GM18526 (cell line): Measurements from ENCODE around the gene RPL27A.

Experiments used
- POLR2A ChIP-seq: IDR thresholded peaks from 3 replicates; pipeline ENCODE4 v1.6.1; 2011; ENCODE audit not compliant: insufficient read length; ENCODE audit errors: extremely low read depth

The RPL27A gene

DNA sequence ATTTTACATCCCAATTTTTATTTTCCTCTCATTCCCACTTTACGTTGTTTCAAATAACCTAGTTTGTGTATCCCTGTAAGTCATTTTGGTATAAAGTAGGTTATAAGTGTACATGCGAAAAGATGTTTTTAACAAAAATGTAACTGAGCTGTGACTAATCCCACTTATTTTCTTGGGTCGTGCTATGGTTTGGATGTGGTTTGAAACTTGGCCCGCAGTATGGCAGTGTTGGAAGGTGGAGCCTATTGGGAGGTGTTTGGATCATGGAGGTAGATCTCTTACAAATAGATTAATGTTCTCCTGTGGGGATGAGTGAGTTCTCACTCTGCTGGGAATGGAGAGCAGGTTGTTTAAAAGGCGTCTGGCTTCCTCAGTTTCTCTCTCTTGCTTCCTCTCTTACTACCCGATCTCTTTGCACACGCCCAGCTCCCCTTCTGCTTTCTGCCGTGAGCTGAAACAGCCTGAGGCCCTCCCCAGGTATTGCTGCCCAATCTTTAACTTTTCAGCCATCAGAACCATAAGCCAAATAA is 7.2 kb downstream of the RPL27A start:
- TF ChIP-seq POLR2A: no peak

GRCh38 chr11:8690374-8691342 is 8.1 kb downstream of the RPL27A start:
- no peak for TF ChIP-seq POLR2A

DNA sequence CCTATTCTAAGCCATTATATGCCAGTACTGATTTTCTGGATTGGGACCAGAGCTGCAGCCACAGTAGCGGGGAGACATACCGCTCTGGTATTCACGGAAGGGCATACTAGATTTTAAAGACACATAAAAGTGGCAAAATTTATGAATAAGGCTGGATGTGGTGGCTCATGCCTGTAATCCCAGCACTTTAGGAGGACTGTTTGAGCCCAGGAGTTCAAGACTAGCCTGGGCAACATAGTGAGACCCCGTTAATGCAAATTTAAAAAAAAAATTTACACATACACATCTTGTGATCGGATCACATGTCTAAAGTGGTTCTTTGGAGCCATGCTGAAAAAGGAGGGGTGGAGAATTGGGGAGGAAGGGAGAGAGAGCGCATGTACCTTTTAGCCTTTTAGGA is 9.0 kb downstream of the RPL27A start:
- TF ChIP-seq POLR2A: no peak

GRCh38 chr11:8692417-8692816 is 9.8 kb downstream of the RPL27A start:
- TF ChIP-seq POLR2A: no peak

GRCh38 chr11:8693010-8693551 is 10.5 kb downstream of the RPL27A start:
- TF ChIP-seq POLR2A: no peak

DNA sequence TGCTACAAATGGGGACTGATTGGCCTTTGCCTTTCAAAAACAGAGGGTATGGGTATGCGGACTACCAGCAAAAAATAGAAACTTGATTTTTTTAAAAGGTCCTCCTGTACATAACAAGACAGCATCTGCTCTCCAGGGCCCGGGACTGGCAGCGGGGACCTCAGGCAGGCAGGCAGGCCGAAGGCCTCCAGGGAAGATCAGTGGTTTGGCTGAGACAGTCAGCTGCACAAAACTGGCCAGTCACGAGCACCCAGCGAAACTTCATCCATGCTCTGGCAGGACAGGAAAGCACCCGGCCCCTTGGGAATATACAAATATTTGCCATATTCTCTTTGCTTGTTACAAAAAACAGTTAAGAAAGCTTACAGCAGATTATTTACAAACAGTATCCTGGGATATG is 11.0 kb downstream of the RPL27A start:
- TF ChIP-seq POLR2A: no peak

DNA sequence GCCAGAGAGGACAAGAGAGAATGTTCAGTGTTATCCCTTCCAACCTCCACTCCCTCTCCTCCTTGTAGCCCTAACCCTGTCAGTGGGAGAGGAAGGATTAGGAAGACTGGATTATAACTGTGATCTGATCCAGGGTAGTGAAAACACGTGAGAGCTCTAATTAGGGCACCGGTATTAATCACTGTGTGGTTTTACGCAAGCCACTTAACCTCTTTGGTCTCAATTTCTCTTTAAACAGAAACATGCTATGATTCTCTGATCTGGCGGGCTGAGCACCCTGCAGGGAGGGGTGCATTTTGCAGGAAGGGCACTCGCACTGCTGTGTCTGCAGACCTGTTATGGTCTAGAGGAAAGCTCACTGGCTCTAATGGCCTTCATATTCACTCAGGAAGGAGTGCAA is 11.5 kb downstream of the RPL27A start:
- no peak for TF ChIP-seq POLR2A

GRCh38 chr11:8697054-8697453 is 14.5 kb downstream of the RPL27A start:
- no peak for TF ChIP-seq POLR2A

GRCh38 chr11:8698379-8698851 is 15.8 kb downstream of the RPL27A start:
- TF ChIP-seq POLR2A: no peak

DNA sequence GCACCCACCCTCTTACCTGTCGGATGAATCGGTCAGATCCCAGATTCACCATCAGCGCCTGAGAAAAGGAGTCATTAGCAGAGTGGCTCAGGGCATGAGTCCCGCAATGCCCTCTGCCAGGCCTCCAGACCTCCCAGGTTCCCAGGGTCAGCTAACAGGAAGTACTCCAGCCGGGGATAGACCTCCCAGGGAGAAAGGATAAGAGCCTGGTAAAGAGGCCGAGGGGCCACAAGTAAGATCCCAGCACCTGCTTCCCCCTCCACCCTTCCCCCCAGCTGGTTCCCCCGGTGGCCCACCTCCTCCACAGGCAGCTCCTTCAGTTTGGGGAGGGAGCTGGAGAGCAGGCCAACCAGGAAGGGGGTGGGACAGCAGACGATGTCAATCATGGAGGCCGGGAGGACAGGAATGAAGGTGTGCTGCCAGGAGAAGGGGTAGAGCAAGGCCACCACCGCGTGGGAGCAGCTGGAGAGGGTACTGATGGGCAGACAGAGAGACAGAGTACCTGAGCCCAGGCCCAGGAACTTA is 16.4 kb downstream of the RPL27A start:
- no peak for TF ChIP-seq POLR2A

DNA sequence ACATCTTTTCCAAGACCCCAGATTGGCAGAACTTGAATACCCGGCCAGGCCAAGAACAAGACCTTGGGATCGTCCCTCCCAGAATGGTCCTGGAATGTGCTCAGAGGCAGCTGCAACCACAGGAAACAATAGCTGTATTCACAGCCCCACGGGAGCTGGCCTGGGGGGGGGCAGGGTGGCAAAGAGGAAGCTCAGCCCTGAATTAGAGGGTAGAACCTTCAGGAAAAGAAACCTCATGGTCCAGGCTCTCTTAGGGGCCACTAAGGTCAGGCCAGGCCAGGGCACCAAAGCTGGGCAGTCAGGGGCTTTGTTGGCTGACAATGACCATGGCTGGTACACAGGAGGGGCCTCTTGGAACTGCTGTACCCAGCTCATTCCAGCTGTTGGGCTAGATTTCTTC is 17.3 kb downstream of the RPL27A start:
- no peak for TF ChIP-seq POLR2A

- TF ChIP-seq POLR2A: no peak
Observed at GRCh38 chr11:8701891-8702597, 19.5 kb downstream of the RPL27A start.

DNA sequence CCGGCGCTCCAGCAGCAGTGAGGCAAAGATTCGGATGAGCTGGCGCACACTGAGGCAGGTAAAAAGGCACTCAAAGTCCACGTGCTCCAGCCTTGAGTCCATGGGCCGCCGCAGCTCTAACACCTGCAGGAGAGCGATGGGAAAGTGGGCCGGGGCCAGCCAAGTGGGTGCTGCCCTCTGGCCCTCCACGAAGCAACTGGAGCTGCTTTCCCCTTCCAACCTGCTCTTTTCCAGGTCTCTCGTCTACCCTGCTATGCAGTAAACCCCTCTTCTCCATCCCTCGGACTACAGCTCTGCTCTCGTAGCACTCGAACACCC is 20.0 kb downstream of the RPL27A start:
- TF ChIP-seq POLR2A: no peak

DNA sequence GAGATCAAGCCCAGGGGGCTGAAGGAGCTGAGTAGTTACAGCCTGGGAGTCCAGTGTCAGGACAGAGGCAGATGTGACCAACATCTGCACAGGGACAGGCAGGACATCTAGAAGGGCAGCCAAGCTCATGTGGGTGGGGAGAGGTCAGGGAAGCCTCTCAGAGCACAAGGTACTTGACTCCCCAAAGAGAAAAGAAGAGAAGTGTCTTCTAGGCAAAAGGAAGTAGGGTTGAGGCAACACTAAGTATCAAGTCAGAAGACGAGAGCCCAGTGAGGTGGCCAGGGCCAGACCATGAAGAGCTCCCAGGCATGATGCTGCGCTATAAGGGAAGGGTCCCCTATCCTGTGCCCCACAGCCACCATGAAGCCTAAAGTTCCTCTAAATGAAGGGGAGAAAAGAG is 21.5 kb downstream of the RPL27A start:
- no peak for TF ChIP-seq POLR2A

DNA sequence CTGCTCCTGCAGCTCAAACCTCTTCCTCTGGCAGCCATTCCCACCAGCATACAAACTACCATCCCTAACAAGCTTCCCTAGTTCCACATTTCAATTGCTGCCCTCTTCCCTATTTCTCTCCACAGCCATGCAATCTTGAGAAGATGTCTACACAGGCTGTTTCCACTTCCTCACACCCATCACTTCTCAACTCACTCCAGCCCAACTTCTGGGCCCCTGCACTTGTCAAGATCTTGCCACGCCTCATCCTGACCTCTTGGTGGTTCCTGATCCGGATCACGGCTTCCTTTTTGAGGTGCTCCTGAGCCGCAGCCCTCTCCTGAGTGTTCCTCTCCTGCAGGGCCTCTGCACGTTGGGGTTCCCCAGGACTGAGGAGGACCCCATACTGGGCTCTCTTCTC is 22.6 kb downstream of the RPL27A start:
- TF ChIP-seq POLR2A: no peak
